GM18505 (cell line): ENCODE measurements around the gene HGD.
"Not testable (repeated sequence)": the region's sequence is repeated elsewhere in the genome, so short reads cannot be mapped to it uniquely, and the experiment has no call there.

Experiments
- ATAC-seq: cut with Tn5 transposase; IDR thresholded peaks from one replicate; pipeline ENCODE4 v1.9.1; 2021; ENCODE audit not compliant: unreplicated experiment
- POLR2A ChIP-seq: IDR thresholded peaks from 4 replicates; pipeline ENCODE4 v1.6.1; 2011; ENCODE audit warnings: borderline replicate concordance; ENCODE audit not compliant: insufficient read depth, insufficient read length; ENCODE audit errors: extremely low read depth

HGD gene, protein sequence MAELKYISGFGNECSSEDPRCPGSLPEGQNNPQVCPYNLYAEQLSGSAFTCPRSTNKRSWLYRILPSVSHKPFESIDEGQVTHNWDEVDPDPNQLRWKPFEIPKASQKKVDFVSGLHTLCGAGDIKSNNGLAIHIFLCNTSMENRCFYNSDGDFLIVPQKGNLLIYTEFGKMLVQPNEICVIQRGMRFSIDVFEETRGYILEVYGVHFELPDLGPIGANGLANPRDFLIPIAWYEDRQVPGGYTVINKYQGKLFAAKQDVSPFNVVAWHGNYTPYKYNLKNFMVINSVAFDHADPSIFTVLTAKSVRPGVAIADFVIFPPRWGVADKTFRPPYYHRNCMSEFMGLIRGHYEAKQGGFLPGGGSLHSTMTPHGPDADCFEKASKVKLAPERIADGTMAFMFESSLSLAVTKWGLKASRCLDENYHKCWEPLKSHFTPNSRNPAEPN

DNA sequence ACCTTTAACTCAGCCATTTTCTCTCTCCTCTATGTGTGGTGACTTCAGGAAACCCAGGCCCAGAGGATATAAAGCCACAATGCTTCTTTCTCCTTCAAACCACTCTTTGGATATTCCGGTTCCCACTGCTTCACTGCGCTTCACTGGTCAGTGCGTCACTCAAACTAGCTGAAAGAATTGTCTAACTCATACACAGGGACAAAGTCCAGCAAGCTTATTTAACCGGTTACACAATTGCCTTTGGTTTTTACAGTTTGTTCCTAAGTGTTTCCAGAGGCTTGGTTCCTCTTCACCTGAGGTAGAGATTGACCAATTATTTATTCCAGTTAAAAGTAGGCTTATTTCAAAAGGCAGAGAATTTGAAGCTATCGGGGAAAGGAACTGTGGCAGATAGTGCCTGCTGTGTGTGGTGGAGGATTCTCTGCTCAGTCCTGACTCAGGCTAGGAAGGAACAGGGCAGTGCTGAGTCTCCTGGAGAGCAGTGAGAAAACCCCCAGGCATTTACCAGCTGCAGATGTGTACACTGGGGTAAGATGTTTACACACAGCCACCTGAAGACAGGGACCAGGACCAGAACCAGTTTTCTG lies at the start of gene HGD:
TSS of gene HGD (minus strand) at position 145 of the 587 bp plus-strand sequence. CDS start at position 17, 128 bp downstream.
- no peak for TF ChIP-seq POLR2A
- ATAC-seq = no peak

DNA sequence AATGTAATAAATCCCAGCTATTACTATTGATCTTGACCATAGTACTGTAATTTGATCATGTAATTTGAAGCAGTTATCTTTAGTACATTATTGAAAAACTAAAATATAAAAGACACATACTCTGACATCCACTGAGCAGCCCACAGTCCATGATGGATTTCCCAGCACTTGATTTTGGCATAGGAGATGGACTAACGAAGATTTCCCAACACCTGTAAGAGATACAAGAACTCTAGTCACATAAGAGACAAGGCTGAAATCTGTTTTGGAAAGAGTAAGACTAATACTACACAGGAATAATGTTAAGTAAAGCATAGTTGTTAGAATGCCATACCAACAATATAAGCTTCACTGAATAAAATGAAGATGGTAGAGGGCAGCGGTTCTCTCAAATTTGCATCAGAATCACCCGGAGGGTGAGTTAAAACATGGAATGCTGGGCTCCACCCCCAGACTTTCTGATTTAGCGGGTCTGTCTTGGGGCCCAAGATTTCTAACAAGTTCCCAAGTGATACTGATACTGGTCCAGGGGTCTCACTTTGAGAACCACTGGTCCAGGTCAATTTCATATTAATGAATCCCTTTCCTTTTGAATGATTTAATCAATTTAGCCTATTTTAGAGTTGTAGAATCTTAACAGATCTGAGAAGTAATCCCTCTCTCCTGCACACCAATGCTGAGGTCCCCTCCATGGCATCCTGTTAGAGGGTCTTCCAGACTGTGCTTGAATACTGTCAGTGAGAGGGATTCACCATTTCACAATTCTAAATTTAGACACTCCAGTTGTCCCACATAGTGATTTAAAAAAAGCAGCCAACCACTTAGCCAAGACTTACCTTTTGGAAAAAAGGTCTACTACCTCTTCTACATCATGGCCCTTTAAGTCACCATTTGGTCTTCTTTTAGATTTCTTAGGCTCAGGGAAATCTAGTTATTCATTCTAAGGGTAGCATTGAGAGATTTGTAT lies 48.8 kb upstream of the HGD start:
- ATAC-seq = no peak
- TF ChIP-seq POLR2A = no peak

DNA sequence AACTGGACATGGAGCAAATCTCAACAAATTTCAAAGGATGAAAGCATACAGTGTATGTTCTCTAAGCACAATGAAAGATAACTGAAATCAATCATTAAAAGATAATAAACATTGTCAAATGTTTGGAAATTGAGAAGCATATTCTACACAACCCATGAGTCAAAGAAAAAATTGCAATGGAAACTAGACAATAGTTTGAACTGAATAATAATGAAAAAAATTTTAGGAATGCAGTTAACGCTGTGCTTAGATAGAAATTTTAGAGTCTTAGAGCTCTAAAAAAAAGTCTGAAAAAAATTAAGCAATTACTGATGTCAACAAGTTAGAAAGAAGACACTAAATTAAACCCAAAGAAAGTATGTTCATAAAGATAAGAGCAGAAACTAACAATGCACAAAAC lies 44.8 kb upstream of the HGD start:
- ATAC-seq = no peak
- TF ChIP-seq POLR2A = no peak

DNA sequence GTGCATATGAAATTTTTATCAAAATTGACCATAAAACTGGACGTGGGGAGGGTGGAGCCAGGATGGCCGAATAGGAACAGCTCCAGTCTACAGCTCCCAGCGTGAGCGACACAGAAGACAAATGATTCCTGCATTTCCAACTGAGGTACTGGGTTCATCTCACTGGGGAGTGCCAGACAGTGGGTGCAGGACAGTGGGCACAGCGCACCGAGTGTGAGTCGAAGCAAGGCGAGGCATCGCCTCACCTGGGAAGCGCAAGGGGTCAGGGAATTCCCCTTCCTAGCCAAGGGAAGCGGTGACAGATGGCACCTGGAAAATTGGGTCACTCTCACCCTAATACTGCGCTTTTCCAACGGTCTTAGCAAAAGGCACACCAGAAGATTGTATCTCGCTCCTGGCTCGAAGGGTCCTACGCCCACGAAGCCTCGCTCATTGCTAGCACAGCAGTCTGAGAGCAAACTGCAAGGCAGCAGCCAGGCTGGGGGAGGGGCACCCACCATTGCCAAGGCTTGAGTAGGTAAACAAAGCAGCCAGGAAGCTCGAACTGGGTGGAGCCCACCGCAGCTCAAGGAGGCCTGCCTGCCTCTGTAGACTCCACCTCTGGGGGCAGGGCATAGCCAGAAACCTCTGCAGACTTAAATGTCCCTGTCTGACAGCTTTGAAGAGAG lies 37.3 kb upstream of the HGD start:
- ATAC-seq = not testable (repeated sequence)

DNA sequence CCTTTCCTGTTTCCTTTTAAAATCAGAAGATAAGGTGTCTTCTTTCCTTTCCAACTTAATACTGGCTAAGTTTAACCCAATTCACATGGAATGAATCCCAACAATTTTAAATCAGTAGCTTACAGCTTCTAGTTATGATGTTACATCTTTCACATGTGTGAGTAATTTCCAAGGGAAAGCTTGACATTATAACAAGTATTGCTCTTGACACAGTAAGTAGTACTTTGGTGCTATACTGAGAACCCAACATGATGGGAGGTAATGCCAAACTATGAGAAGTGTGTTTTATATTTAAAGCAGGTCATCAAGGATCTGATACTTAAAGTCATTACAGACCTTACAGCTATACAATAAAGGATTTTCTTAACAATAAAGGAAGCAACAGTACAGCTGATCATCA lies 31.2 kb upstream of the HGD start:
- ATAC-seq = no peak
- TF ChIP-seq POLR2A = no peak

DNA sequence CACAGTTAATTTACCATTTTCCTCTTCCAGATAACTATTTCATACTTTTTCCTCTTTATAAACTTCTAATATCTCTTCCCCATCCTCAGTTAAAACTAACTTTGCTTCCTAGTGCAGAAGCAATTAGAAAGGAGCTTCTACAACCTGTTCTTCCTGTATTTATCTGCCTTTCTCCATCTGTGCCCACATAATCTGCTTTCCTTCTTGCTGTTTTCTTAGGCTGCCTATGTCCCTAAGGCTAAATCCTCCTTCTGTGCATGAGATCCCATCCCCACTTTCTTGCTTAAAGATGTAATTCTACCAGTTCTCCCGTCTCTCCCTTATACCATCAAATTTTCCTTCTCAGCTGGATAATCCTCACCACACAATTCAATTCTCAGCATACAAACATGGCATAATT lies 28.3 kb upstream of the HGD start:
- ATAC-seq = no peak
- TF ChIP-seq POLR2A = no peak

DNA sequence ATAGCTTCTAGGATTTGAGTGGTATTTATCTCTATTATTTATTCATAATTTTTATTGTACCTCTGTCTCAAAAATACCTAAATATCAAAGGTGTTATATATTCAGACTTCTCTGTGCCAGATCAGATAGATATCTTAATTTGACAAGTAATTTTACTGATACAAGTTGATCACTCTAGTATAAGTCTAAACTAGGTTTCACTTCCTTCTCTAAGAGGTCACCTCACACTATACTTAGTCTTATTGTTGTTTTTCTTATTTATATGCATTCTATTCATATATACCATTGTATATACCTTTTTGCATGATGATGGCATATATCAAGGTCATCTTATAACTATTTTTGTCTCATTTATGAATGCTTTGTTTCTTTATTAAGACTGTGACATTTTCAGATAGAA lies 26.4 kb upstream of the HGD start:
- TF ChIP-seq POLR2A = no peak
- ATAC-seq = peak; percentile 67

DNA sequence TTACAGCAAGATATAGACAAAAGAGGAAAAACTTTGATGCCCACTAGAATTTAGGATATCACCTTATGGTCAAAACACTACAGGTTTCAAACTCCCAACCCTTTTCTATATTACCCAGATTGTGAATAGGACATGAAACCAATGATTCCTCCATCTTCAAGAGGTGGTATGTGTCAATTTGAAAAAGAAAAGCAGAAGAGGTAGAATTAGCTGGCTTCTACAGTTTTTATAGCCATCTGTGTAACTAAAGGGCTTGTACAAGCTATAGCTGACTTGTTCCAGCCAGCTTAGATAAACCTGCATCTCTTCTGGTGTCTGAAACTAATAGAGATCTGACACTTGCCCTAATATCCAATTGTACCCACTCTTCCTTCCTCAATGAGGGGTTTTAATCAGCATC lies 24.9 kb upstream of the HGD start:
- no peak for ATAC-seq
- no peak for TF ChIP-seq POLR2A

DNA sequence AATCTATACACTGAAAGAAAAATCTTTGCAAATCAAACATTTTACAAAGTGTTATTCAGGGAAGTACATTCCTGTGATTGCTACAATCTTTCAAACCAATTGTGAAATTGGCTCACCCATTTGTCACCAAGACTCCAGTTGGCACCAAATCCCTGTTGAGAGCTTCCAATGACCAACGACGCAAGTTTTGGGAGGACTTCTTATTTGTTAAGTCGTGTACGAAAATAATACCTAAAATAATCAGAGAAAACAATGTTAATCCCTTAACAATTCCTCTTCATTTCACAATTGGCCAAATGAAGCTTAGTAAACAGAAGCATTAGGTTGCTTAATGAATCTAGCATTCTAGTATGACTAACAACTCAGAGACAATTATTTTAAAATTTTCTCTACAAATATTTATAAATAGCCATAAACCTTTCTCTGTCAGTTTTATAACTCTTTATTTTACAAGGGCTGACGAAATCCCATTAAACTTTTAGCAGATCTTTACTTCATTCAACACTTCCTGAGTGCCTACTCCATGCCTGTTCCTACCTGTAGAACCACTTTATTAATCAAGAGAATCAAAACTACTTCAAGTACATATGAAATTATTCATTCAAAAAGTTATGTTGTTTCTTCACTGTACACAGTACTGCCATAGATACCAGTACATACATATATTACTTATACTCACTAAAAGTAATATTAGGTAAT lies 24.0 kb upstream of the HGD start:
- TF ChIP-seq POLR2A = no peak
- ATAC-seq = no peak

DNA sequence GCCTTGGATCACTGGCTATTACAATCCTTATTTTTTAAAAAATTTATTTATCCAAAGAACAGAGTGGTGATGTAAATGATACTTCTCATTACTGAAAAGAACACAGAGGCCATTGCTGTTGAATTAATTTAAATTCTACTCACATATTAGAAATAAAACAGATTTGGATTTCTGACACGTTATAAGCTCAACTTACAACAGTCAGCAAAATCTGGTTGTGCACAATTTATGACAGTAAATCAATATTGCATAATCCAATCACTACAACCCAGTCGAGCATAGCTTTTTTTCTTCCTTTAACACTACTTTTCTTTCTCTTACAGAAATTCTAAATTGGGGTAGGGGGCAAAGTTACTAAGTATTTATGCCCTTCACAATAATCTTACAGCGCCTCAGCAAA lies 17.3 kb upstream of the HGD start:
- no peak for ATAC-seq
- TF ChIP-seq POLR2A = no peak

DNA sequence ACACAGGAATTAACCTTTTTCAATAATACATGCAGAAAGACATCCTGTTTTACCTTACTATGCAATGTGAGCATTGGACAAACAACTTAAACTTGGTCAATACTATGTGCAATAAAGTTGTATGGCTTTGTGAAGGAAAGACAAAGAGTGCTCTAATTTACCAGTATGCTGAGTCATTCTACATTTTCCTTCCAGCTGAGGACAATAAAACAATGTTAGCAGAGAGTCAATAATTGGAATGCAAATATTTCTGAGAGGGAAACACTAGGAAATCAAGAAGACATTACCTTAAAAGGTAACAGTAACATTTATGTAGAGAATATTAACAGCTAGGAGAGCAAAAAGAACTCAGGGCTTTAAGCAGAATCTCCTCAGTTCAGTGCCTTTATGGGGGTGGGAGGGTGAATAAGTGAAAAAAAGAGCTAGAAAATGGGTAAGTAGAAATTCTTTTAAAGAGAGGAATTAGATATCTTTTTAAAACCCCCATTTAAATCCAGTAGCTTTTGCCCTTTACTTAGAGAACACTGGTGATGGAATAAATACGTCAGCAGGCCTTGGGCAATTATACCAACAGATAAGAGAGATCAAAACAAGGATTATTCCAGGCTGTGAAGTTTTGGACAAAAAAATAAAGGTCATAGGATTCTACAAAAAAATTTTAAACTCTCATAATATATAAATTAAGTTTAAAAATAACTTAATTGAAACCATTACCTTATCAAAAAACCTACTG lies 11.6 kb upstream of the HGD start:
- TF ChIP-seq POLR2A = no peak
- no peak for ATAC-seq

DNA sequence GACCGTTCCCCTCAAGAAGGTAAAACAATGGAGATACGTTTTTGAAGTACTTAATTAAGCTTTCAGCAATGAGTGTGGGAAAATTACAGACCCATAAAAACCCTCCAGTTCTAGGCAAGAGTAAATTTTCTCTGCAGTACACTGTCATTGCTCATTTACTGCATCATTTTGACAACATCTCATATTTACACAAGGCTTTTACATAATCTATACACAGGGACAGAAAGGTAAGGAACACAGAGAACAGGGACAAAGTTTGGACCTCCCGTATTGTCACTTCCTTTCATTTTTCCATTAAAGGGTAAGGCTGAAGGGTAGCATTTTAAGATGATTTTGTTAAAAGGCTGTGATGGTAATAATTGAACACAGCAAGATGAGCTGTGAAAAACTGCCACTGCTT lies 7.4 kb upstream of the HGD start:
- no peak for TF ChIP-seq POLR2A
- no peak for ATAC-seq

DNA sequence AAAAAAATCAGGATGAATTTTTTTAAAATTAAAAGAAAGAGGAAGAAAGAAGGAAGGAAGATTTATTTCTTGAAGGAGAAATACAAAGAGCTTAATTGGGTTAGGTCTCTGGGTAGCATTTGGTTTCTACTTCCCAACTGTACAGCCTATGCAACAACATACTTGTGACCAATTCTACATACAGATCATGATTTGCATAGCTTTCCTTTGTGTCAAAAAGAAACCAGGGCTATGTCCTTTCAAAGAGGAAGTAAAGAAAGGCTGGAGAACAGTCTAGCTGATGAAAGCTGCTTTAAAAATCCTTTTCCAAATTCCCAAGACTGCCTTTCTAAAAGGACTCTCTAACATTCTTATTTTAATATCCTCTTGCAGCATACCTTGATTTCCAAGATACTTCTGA lies 6.1 kb upstream of the HGD start:
- peak; percentile 97 for ATAC-seq
- no peak for TF ChIP-seq POLR2A

DNA sequence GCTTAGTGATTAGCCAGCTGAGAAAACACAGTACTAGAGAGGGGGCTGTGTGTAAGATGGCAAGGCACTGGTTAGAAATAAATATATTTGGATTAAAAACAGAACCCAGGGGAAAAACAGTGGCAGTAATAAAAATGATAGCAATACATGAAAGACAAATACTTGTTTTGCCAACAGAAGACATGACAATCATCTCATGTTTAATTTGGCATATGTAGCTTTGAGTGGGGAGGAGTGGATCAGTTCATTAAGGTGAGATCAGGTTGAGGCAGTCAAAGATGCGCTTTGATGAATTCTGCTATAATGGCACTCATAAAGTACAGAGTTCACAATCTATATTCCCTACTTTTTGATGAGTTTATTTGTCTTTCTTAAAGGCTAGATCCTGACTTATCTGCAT lies 3.4 kb upstream of the HGD start:
- ATAC-seq = no peak
- TF ChIP-seq POLR2A = no peak
